Mesendoderm (in vitro differentiated cells): ENCODE measurements around the gene CBARP.

Source experiments
- DNase-seq: peaks from one replicate; pipeline ENCODE4 v3.0.0; 2013
- H2AK5ac ChIP-seq: 2 replicates; pipeline ENCODE4 v1.6.1; 2013; ENCODE audit warnings: low read length, inconsistent platforms
- H2BK120ac ChIP-seq: 2 replicates; pipeline ENCODE4 v1.6.1; 2013; ENCODE audit warnings: low read depth, mild to moderate bottlenecking, low read length, moderate library complexity, mixed read lengths
- H2BK15ac ChIP-seq: replicated peaks from 2 replicates; pipeline ENCODE4 v1.6.1; 2013; ENCODE audit warnings: low read depth, mild to moderate bottlenecking, moderate library complexity
- H2BK5ac ChIP-seq: 2 replicates; pipeline ENCODE4 v1.6.1; 2013; ENCODE audit warnings: low read length, inconsistent platforms
- H3K18ac ChIP-seq: 2 replicates; pipeline ENCODE4 v1.6.1; 2013; ENCODE audit warnings: mild to moderate bottlenecking, low read length, mixed read lengths
- H3K23ac ChIP-seq: one replicate; pipeline ENCODE4 v1.6.1; 2013; ENCODE audit warnings: low read length
- H3K27ac ChIP-seq: 2 replicates; pipeline ENCODE4 v1.5.1; 2013; ENCODE audit warnings: low read depth, mild to moderate bottlenecking, inconsistent platforms, low read length, moderate library complexity
- H3K27me3 ChIP-seq: 2 replicates; pipeline ENCODE4 v1.6.1; 2013; ENCODE audit warnings: low read length, control low read depth, mild to moderate bottlenecking, inconsistent platforms; ENCODE audit not compliant: insufficient read depth, poor library complexity
- H3K36me3 ChIP-seq: 2 replicates; pipeline ENCODE4 v1.6.1; 2013; ENCODE audit warnings: low read length, inconsistent platforms; ENCODE audit not compliant: control insufficient read depth, insufficient read depth
- H3K4ac ChIP-seq: one replicate; pipeline ENCODE4 v1.6.1; 2013; ENCODE audit warnings: low read depth, mild to moderate bottlenecking, low read length, moderate library complexity
- H3K4me1 ChIP-seq: 2 replicates; pipeline ENCODE4 v1.6.1; 2013; ENCODE audit warnings: low read depth, low read length, inconsistent platforms; ENCODE audit not compliant: control insufficient read depth
- H3K4me2 ChIP-seq: 2 replicates; pipeline ENCODE4 v1.6.1; 2013; ENCODE audit warnings: low read length
- H3K4me3 ChIP-seq: 2 replicates; pipeline ENCODE4 v1.5.1; 2013; ENCODE audit warnings: mild to moderate bottlenecking, low read length
- H3K56ac ChIP-seq: one replicate; pipeline ENCODE4 v1.6.1; 2013; ENCODE audit warnings: low read length
- H3K79me1 ChIP-seq: 2 replicates; pipeline ENCODE4 v1.6.1; 2013; ENCODE audit warnings: low read length, inconsistent platforms
- H3K79me2 ChIP-seq: 2 replicates; pipeline ENCODE4 v1.6.1; 2013; ENCODE audit warnings: mild to moderate bottlenecking, low read length; ENCODE audit not compliant: control insufficient read depth, insufficient read depth
- H3K9ac ChIP-seq: 2 replicates; pipeline ENCODE4 v1.6.1; 2013; ENCODE audit warnings: low read length, inconsistent platforms
- H4K5ac ChIP-seq: one replicate; pipeline ENCODE4 v1.6.1; 2013; ENCODE audit warnings: low read length
- H4K8ac ChIP-seq: one replicate; pipeline ENCODE4 v1.6.1; 2013; ENCODE audit warnings: low read depth, mild to moderate bottlenecking, control low read depth, low read length, moderate library complexity
- WGBS: extraction: QIAGEN DNeasy Blood & Tissue Kit; methylation state at CpG from one replicate; pipeline ENCODE4 v1.1.7; 2013; ENCODE audit warnings: low lambda C conversion rate, missing lambda C conversion rate; ENCODE audit not compliant: insufficient coverage; ENCODE audit errors: extremely low coverage; 5-methylcytosine and 5-hydroxymethylcytosine counted together

CBARP gene

GRCh38 chr19:1283917-1284292, 46.1 kb upstream of the CBARP start:
- WGBS, result no CpG with 5 or more reads among the region's 12 CpGs
- no peak overlapping the region for H3K27ac ChIP-seq

GRCh38 chr19:1283207-1283916, 45.6 kb upstream of the CBARP start:
- no peak for DNase-seq
- no peaks in the 10 kb centered on the region for H3K79me2 ChIP-seq
- no peak overlapping the region for H3K4me2 ChIP-seq
- no peak overlapping the region for H4K8ac ChIP-seq
- H3K79me1 ChIP-seq, result no peaks in the 10 kb centered on the region
- H3K4ac ChIP-seq, result no peak overlapping the region
- no peak overlapping the region for H2BK5ac ChIP-seq
- no peak overlapping the region for H3K27ac ChIP-seq
- H2AK5ac ChIP-seq, result no peak overlapping the region
- H3K27me3 ChIP-seq, result no peaks in the 10 kb centered on the region
- no peak overlapping the region for H2BK120ac ChIP-seq
- WGBS, result no CpG with 5 or more reads among the region's 29 CpGs
- H3K9ac ChIP-seq, result no peak overlapping the region
- peaks cover 3% of the 10 kb centered on the region for H3K36me3 ChIP-seq
- no peak overlapping the region for H2BK15ac ChIP-seq
- no peak overlapping the region for H3K18ac ChIP-seq
- H3K56ac ChIP-seq, result no peak overlapping the region
- no peak overlapping the region for H3K23ac ChIP-seq
- no peaks in the 10 kb centered on the region for H3K4me1 ChIP-seq
- no peak overlapping the region for H3K4me3 ChIP-seq
- no peak overlapping the region for H4K5ac ChIP-seq

More at GRCh38 chr19:1283917-1284292, 46.1 kb upstream of the CBARP start:
- H3K79me1 ChIP-seq, result no peaks in the 10 kb centered on the region
- H2AK5ac ChIP-seq, result no peak overlapping the region
- no peaks in the 10 kb centered on the region for H3K27me3 ChIP-seq
- no peak overlapping the region for H3K23ac ChIP-seq
- H4K5ac ChIP-seq, result no peak overlapping the region
- no peak overlapping the region for H3K4ac ChIP-seq
- H2BK120ac ChIP-seq, result no peak overlapping the region
- H3K56ac ChIP-seq, result no peak overlapping the region
- no peak overlapping the region for H2BK15ac ChIP-seq
- no peaks in the 10 kb centered on the region for H3K79me2 ChIP-seq
- DNase-seq, result no peak
- no peak overlapping the region for H3K4me3 ChIP-seq
- no peak overlapping the region for H3K9ac ChIP-seq
- H2BK5ac ChIP-seq, result no peak overlapping the region
- no peak overlapping the region for H3K18ac ChIP-seq
- H3K36me3 ChIP-seq, result peaks cover 2% of the 10 kb centered on the region
- no peaks in the 10 kb centered on the region for H3K4me1 ChIP-seq
- no peak overlapping the region for H3K4me2 ChIP-seq
- H4K8ac ChIP-seq, result no peak overlapping the region

DNA sequence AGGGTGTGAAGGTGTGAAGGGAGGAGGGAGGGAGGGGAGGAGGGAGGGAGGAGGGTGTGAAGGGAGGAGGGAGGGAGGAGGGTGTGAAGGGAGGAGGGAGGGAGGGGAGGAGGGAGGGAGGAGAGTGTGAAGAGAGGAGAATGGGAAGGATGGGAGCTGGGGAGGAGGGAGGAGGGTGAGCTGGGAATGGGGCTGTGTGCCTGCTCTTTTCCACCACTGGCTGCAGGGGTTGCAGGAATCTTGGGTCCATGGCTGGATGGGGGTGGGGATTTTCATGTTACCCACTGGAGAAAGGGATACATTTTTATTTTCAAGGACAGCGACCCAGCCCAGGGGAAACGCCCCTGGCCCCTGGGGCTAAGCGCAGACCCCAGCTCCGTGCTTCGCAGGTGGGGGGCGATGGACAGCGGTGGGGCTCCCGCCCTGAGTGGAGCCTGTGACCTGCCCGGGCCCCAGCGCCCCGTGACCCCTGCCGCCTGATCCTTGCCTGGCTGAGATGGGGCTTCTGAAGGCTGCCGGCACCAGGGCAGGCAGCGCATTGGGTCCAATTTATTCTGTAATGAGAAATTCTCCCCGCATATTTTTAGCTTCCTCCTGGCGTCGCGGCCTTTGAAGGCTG, 44.9 kb upstream of the CBARP start:
- no peaks in the 10 kb centered on the region for H3K27me3 ChIP-seq
- no peak overlapping the region for H3K23ac ChIP-seq
- H3K36me3 ChIP-seq, result peaks cover 3% of the 10 kb centered on the region
- no peak overlapping the region for H2BK120ac ChIP-seq
- H4K5ac ChIP-seq, result no peak overlapping the region
- H3K79me1 ChIP-seq, result no peaks in the 10 kb centered on the region
- no peak overlapping the region for H3K4me2 ChIP-seq
- no CpG with 5 or more reads among the region's 18 CpGs for WGBS
- H3K4ac ChIP-seq, result no peak overlapping the region
- no peak overlapping the region for H3K56ac ChIP-seq
- H2BK5ac ChIP-seq, result no peak overlapping the region
- no peak overlapping the region for H3K9ac ChIP-seq
- no peaks in the 10 kb centered on the region for H3K79me2 ChIP-seq
- no peak overlapping the region for H4K8ac ChIP-seq
- DNase-seq, result no peak
- H3K18ac ChIP-seq, result no peak overlapping the region
- H3K4me3 ChIP-seq, result no peak overlapping the region
- no peak overlapping the region for H2BK15ac ChIP-seq
- H2AK5ac ChIP-seq, result no peak overlapping the region
- no peak overlapping the region for H3K27ac ChIP-seq
- no peaks in the 10 kb centered on the region for H3K4me1 ChIP-seq

GRCh38 chr19:1281569-1282287, 43.9 kb upstream of the CBARP start:
- Histone ChIP-seq H3K36me3 (peaks cover 3% of the 10 kb centered on the region), H3K27me3 (no peaks in the 10 kb centered on the region), H3K79me1 (peaks cover 2% of the 10 kb centered on the region), H3K4me2 (no peak overlapping the region), H4K8ac (no peak overlapping the region), H3K4me3 (no peak overlapping the region), H3K18ac (no peak overlapping the region), H2BK5ac (no peak overlapping the region), H3K4ac (no peak overlapping the region), H2BK120ac (no peak overlapping the region), H3K79me2 (peaks cover 1% of the 10 kb centered on the region), H3K4me1 (no peaks in the 10 kb centered on the region), H3K9ac (no peak overlapping the region), H3K23ac (no peak overlapping the region), H4K5ac (no peak overlapping the region), H3K27ac (no peak overlapping the region), H2AK5ac (no peak overlapping the region), H2BK15ac (no peak overlapping the region), H3K56ac (no peak overlapping the region)
- no CpG with 5 or more reads among the region's 15 CpGs for WGBS
- DNase-seq, result no peak

GRCh38 chr19:1280636-1281568, 43.1 kb upstream of the CBARP start:
- peaks cover 7% of the 10 kb centered on the region for H3K79me2 ChIP-seq
- no peak overlapping the region for H3K23ac ChIP-seq
- no CpG with 5 or more reads among the region's 53 CpGs for WGBS
- H3K27ac ChIP-seq, result no peak overlapping the region
- H3K56ac ChIP-seq, result no peak overlapping the region
- no peak overlapping the region for H3K4me2 ChIP-seq
- no peak overlapping the region for H2BK15ac ChIP-seq
- no peak overlapping the region for H4K5ac ChIP-seq
- no peak overlapping the region for H2BK120ac ChIP-seq
- H2BK5ac ChIP-seq, result no peak overlapping the region
- no peak overlapping the region for H3K9ac ChIP-seq
- H3K4ac ChIP-seq, result no peak overlapping the region
- no peaks in the 10 kb centered on the region for H3K4me1 ChIP-seq
- H4K8ac ChIP-seq, result no peak overlapping the region
- H3K18ac ChIP-seq, result no peak overlapping the region
- DNase-seq, result no peak
- H3K36me3 ChIP-seq, result peaks cover 3% of the 10 kb centered on the region
- H2AK5ac ChIP-seq, result no peak overlapping the region
- no peak overlapping the region for H3K4me3 ChIP-seq
- H3K27me3 ChIP-seq, result no peaks in the 10 kb centered on the region
- peaks cover 5% of the 10 kb centered on the region for H3K79me1 ChIP-seq
